Suprapubic skin (tissue), 4 donors: ENCODE measurements around the gene MATCAP1. TPM values are rescaled to one million over a fixed set of nuclear protein-coding genes. Genes with fewer than 3 reads are reported as not detected.

Experiments
- DNase-seq, 2 donors: peaks; one replicate each; pipeline ENCODE4 v3.0.0-alpha.2; 2019; ENCODE audit warnings: low spot score in 2 of 2
- H3K27ac ChIP-seq: fragments of 200-600 bp; sonication (generic); one replicate; pipeline ENCODE4 v1.5.1; 2019
- H3K27me3 ChIP-seq: fragments of 200-600 bp; sonication (generic); one replicate; pipeline ENCODE4 v1.5.1; 2019
- H3K36me3 ChIP-seq: fragments of 200-600 bp; sonication (generic); one replicate; pipeline ENCODE4 v1.5.1; 2019
- H3K4me1 ChIP-seq: fragments of 200-600 bp; sonication (generic); one replicate; pipeline ENCODE4 v1.5.1; 2019
- H3K4me3 ChIP-seq: fragments of 200-600 bp; sonication (generic); one replicate; pipeline ENCODE4 v1.5.1; 2019; ENCODE audit warnings: mild to moderate bottlenecking
- H3K9me3 ChIP-seq: fragments of 200-600 bp; sonication (generic); one replicate; pipeline ENCODE4 v1.5.1; 2019
- EP300 ChIP-seq: sonication (generic); formaldehyde crosslinking; IDR thresholded peaks from one replicate; pipeline ENCODE4 v1.6.1; 2017; ENCODE audit warnings: antibody characterized with exemption
- POLR2A ChIP-seq, 2 donors: fragments of 450-650 bp; IDR thresholded peaks; one replicate each; pipeline ENCODE4 v1.6.1; 2017; ENCODE audit warnings: antibody characterized with exemption in 2 of 2, mild to moderate bottlenecking in 2 of 2, moderate library complexity in 2 of 2
- POLR2AphosphoS5 ChIP-seq, 3 donors: sonication (generic); formaldehyde crosslinking; IDR thresholded peaks; one replicate each; pipeline ENCODE4 v1.6.1; 2017; ENCODE audit warnings: antibody characterized with exemption in 3 of 3
- WGBS: methylation state at CpG from one replicate; pipeline ENCODE4 v1.1.5; 2018; 5-methylcytosine and 5-hydroxymethylcytosine counted together
- total RNA-seq, 4 donors: library from RNA; depleted of rRNA; stranded (reverse); fragments of >200 nt; gene quantifications; one replicate each; pipeline ENCODE4 v1.1.0, GENCODE V29; 2016
- TF ChIP-seq, protein P1 (sequence below), 2 donors: fragments of 200-600 bp in 1 of 2; fragments of 450-650 bp in 1 of 2; sonication (generic) in 1 of 2; IDR thresholded peaks; one replicate each; pipeline ENCODE4 v1.5.1; 2016 to 2019; ENCODE audit warnings: antibody characterized with exemption in 2 of 2, mild to moderate bottlenecking in 1 of 2, moderate library complexity in 1 of 2

Gene MATCAP1
- 10 to 100 TPM; 14.2 to 30.0 (median 17.3) TPM for total RNA-seq

- no peaks in the 10 kb centered on the region for H3K9me3 ChIP-seq
- no peaks in the 10 kb centered on the region for H3K36me3 ChIP-seq
- under 1% methylated on average over 39 of the region's 77 CpGs for WGBS
- peak within 1 kb of the TSS; percentile 72 for H3K4me3 ChIP-seq
- TF ChIP-seq EP300 (no peak), POLR2A (IDR thresholded peaks at IDR 0.05) (peak in 1 of 2 donors; percentile 37), POLR2AphosphoS5 (IDR thresholded peaks at IDR 0.05) (peak in 2 of 3 donors; percentile 30 to 85)
- TF ChIP-seq, protein P1, sequence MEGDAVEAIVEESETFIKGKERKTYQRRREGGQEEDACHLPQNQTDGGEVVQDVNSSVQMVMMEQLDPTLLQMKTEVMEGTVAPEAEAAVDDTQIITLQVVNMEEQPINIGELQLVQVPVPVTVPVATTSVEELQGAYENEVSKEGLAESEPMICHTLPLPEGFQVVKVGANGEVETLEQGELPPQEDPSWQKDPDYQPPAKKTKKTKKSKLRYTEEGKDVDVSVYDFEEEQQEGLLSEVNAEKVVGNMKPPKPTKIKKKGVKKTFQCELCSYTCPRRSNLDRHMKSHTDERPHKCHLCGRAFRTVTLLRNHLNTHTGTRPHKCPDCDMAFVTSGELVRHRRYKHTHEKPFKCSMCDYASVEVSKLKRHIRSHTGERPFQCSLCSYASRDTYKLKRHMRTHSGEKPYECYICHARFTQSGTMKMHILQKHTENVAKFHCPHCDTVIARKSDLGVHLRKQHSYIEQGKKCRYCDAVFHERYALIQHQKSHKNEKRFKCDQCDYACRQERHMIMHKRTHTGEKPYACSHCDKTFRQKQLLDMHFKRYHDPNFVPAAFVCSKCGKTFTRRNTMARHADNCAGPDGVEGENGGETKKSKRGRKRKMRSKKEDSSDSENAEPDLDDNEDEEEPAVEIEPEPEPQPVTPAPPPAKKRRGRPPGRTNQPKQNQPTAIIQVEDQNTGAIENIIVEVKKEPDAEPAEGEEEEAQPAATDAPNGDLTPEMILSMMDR (IDR thresholded peaks at IDR 0.05), result no peak
- H3K27me3 ChIP-seq, result no peaks in the 10 kb centered on the region
- DNase-seq, result peak; percentile 97 to 98
- H3K4me1 ChIP-seq, result peaks cover 38% of the 10 kb centered on the region
- H3K27ac ChIP-seq, result peak within 1 kb of the TSS; percentile 96
These were observed at the start of gene MATCAP1 for GRCh38 chr16:67183627-67184452. Gene MATCAP1, minus strand, starts transcription at chr16:67183963. Its CDS starts 3,353 bp downstream, at chr16:67180610.

- H3K27me3 ChIP-seq, result no peaks in the 10 kb centered on the region
- WGBS, result 83% methylated on average over 10 of the region's 12 CpGs
- no peak for TF ChIP-seq POLR2AphosphoS5 (IDR thresholded peaks at IDR 0.05)
- H3K4me1 ChIP-seq, result peaks cover 16% of the 10 kb centered on the region
- DNase-seq, result no peak
- peaks cover 69% of the 10 kb centered on the region for H3K36me3 ChIP-seq
- H3K9me3 ChIP-seq, result no peaks in the 10 kb centered on the region
- H3K4me3 ChIP-seq, result no peak overlapping the region
- H3K27ac ChIP-seq, result no peak overlapping the region
These were observed 47.3 kb upstream of the MATCAP1 start for GRCh38 chr16:67230809-67231660.

DNA sequence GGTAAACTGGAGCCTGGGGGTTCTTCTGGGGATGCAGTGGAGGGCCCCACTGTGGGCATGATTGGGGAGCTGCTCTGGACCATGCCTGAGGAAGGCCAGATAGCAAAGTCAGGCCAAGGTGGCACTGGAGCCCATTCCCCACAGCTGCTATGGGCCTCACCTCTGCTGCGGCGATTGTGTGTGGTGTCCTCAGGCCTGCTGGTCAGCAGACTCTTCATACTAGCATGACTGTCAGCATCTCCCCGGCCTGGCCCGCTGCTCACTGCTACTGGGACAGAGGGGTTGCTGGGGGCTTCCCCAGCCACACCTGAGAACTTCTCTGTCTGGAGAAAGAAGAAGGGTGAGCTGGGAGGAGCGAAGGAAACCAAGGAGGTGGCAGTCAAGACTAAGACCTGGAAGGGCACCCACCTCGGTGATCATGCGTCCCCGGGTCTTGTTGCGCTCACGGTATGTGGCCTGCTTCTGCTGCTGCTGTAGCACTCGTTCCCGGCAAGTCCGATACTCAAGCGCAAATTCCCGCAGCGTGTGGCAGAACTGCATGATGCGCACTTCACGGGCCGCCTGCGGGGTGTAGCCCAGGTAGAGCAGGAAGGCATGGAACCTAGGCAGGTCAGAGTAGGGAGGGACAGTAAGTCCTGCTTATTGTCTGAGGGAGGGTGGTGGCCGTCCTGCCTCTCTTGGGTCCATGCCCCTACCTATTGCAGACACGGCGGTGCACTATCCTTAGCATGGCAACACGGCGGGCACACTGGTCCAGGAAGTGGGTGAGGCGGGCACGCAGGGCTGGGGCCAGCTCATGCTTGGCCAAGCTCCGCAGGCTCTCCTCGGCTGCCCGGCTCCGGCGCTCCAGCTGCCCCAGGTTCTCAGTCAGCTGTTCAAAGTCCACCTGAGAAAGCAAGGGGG lies 46.4 kb upstream of the MATCAP1 start:
- H3K4me3 ChIP-seq, result no peak overlapping the region
- H3K27ac ChIP-seq, result no peak overlapping the region
- H3K9me3 ChIP-seq, result no peaks in the 10 kb centered on the region
- H3K36me3 ChIP-seq, result peaks cover 61% of the 10 kb centered on the region
- TF ChIP-seq POLR2A (IDR thresholded peaks at IDR 0.05) (no peak), POLR2AphosphoS5 (IDR thresholded peaks at IDR 0.05) (no peak), EP300 (no peak)
- TF ChIP-seq, protein P1 (IDR thresholded peaks at IDR 0.05), result no peak
- 91% methylated on average over 19 of the region's 32 CpGs for WGBS
- peaks cover 19% of the 10 kb centered on the region for H3K4me1 ChIP-seq
- H3K27me3 ChIP-seq, result no peaks in the 10 kb centered on the region
- DNase-seq, result no peak

DNA sequence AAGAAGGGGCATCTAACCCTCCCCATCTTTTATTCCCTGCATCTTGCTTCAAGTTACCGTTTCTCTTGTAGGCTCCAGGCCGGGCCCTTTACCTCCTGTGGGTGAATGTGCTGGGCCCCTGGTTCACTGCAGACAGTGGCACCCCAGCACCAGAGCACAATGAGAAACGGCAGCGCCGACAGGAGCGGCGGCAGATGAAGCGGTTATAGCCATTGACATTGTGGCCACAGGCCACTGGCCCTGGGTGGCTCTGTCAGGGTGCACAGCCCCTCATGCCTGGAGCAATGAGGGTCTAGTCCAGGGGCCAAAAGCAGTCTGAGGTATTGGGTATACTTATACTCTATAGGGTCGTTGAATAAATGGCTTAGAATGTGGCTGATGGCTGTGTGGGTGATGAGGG lies 45.1 kb upstream of the MATCAP1 start:
- WGBS, result 82% methylated on average over 9 of the region's 9 CpGs
- no peak for DNase-seq
- H3K4me1 ChIP-seq, result peaks cover 19% of the 10 kb centered on the region
- TF ChIP-seq, protein P1 (IDR thresholded peaks at IDR 0.05), result no peak
- TF ChIP-seq EP300 (no peak), POLR2AphosphoS5 (IDR thresholded peaks at IDR 0.05) (no peak), POLR2A (IDR thresholded peaks at IDR 0.05) (no peak)
- no peaks in the 10 kb centered on the region for H3K9me3 ChIP-seq
- no peak overlapping the region for H3K4me3 ChIP-seq
- no peak overlapping the region for H3K27ac ChIP-seq
- no peaks in the 10 kb centered on the region for H3K27me3 ChIP-seq
- H3K36me3 ChIP-seq, result peaks cover 49% of the 10 kb centered on the region
